Stomach (tissue), 9 donors: Measurements from ENCODE around the gene SALL2. TPM values are rescaled to one million over a fixed set of nuclear protein-coding genes. Genes with fewer than 3 reads are reported as not detected.
A peak's percentile ranks its signal among the peaks of the same experiment; 100 is the strongest.

Experiments used
- DNase-seq, 2 donors: peaks; one replicate each; pipeline versions ENCODE4 v3.0.0 to v3.0.0-alpha.2; 2013 to 2019
- H3K27ac ChIP-seq, 5 donors: fragments of 200-600 bp in 4 of 5; sonication (generic) in 4 of 5; one replicate each; pipeline ENCODE4 v1.5.1; 2013 to 2019; ENCODE audit warnings: mild to moderate bottlenecking in 1 of 5, moderate library complexity in 1 of 5
- H3K27me3 ChIP-seq, 3 donors: fragments of 200-600 bp; sonication (generic); one replicate each; pipeline ENCODE4 v1.5.1; 2017 to 2019; ENCODE audit warnings: mixed run types in 1 of 3
- H3K36me3 ChIP-seq, 4 donors: fragments of 200-600 bp; sonication (generic); 1 replicate in 3 of 4; 2 replicates in 1 of 4; pipeline ENCODE4 v1.5.1; 2016 to 2019
- H3K4me1 ChIP-seq, 4 donors: fragments of 200-600 bp; sonication (generic); one replicate each; pipeline ENCODE4 v1.5.1; 2016 to 2019
- H3K4me3 ChIP-seq, 4 donors: fragments of 200-600 bp; sonication (generic) in 3 of 4; one replicate each; pipeline ENCODE4 v1.5.1; 2016 to 2019; ENCODE audit warnings: mild to moderate bottlenecking in 1 of 4
- H3K9me3 ChIP-seq, 4 donors: fragments of 200-600 bp; sonication (generic); one replicate each; pipeline ENCODE4 v1.5.1; 2016 to 2019
- CTCF ChIP-seq, 7 experiments: fragments of 450-650 bp in 4 of 7; fragments of 200-600 bp in 3 of 7; sonication (generic) in 3 of 7; IDR thresholded peaks; one replicate each; pipeline ENCODE4 v1.5.1; 2016 to 2019; ENCODE audit warnings: antibody characterized with exemption in 7 of 7, control low read depth in 2 of 7, mild to moderate bottlenecking in 1 of 7
- EP300 ChIP-seq: sonication (generic); formaldehyde crosslinking; IDR thresholded peaks from one replicate; pipeline ENCODE4 v1.6.1; 2017; ENCODE audit warnings: antibody characterized with exemption
- POLR2A ChIP-seq, 4 donors: fragments of 450-650 bp; IDR thresholded peaks; one replicate each; pipeline ENCODE4 v1.6.1; 2016; ENCODE audit warnings: antibody characterized with exemption in 4 of 4, control low read depth in 2 of 4, mild to moderate bottlenecking in 1 of 4, moderate library complexity in 1 of 4
- POLR2AphosphoS5 ChIP-seq, 3 donors: sonication (generic); formaldehyde crosslinking; IDR thresholded peaks; one replicate each; pipeline ENCODE4 v1.6.1; 2016; ENCODE audit warnings: antibody characterized with exemption in 3 of 3
- WGBS, 5 donors: extraction: QIAGEN DNeasy Blood & Tissue Kit in 3 of 5; methylation state at CpG; one replicate each; pipeline versions ENCODE4 v1.1.5 to v1.1.7; 2013 to 2018; 5-methylcytosine and 5-hydroxymethylcytosine counted together
- intact Hi-C: fragments of 100-400 bp; cut with DNase I; formaldehyde crosslinking; loops from one replicate; pipeline ENCODE4 v1.15.1; 2023; ENCODE audit warnings: low total_unique reads
- polyA plus RNA-seq, 3 donors: library from polyadenylated mRNA; stranded (reverse); fragments of 200-250 nt; gene quantifications; one replicate each; pipeline ENCODE4 v1.2.3, GENCODE V29; 2013
- total RNA-seq, 5 donors: library from RNA; depleted of rRNA; stranded (reverse); fragments of >200 nt; gene quantifications; one replicate each; pipeline versions ENCODE4 v1.1.0 to v1.2.3, GENCODE V29; 2014 to 2016
- donor health status: healthy with polysubstance abuse.
- donor health status: Bipolar disorder and iron deficiency.
- donor health status: healthy.

Gene SALL2
- total and polyA plus RNA-seq, 8 donors: 2.5 to 15.2 (median 3.2) TPM; not detected in 2

DNA sequence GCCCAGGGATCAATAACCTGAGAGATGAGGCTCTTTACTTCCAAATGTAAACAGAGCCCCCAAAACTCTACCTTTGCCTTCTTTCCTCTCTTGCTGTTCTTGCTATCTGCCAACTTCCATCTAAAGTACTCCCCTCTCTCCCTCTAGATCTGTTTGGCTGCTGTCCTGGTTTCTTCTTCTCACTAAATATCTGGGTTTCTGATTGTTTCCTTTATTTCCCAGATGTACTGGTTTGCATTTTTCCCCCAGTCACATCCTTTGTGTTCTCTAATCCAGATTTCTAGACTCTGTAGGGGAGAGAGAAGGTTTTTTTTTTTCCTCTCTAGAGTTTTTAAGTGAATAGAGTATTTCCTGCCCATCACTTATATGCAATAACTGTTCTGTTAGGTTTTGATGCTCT, 7.1 kb upstream of the SALL2 start:
- Histone ChIP-seq H3K4me3 (no peak overlapping the region), H3K27me3 (peaks cover 0 to 47% (median 23%) of the 10 kb centered on the region in 3 donors), H3K27ac (no peak overlapping the region), H3K36me3 (no peaks in the 10 kb centered on the region), H3K9me3 (no peaks in the 10 kb centered on the region), H3K4me1 (peaks cover 8 to 12% (median 11%) of the 10 kb centered on the region in 4 donors)
- TF ChIP-seq POLR2A (IDR thresholded peaks at IDR 0.05): no peak
- TF ChIP-seq EP300: no peak
- TF ChIP-seq POLR2AphosphoS5 (IDR thresholded peaks at IDR 0.05): no peak
- no peak for TF ChIP-seq CTCF (IDR thresholded peaks at IDR 0.05)
- DNase-seq: no peak
- intact Hi-C loops: no loop called here

GRCh38 chr14:21529515-21529914, 3.4 kb upstream of the SALL2 start:
- H3K4me1 ChIP-seq: peaks cover 0 to 26% (median 20%) of the 10 kb centered on the region in 4 donors
- no peaks in the 10 kb centered on the region for H3K9me3 ChIP-seq
- intact Hi-C loops: no loop called here
- H3K4me3 ChIP-seq: no peak overlapping the region
- peaks cover 0 to 10% (median 4%) of the 10 kb centered on the region in 3 donors for H3K27me3 ChIP-seq
- peaks cover 0 to under 1% (median 0%) of the 10 kb centered on the region in 4 donors for H3K36me3 ChIP-seq
- 89 to 95% (median 92%) methylated on average over 1 of the region's 1 CpG for WGBS, 5 donors
- no peak for TF ChIP-seq POLR2A (IDR thresholded peaks at IDR 0.05)
- TF ChIP-seq POLR2AphosphoS5 (IDR thresholded peaks at IDR 0.05): no peak
- no peak for TF ChIP-seq EP300
- TF ChIP-seq CTCF (IDR thresholded peaks at IDR 0.05): no peak
- H3K27ac ChIP-seq: no peak overlapping the region
- DNase-seq: no peak

GRCh38 chr14:21528381-21529348, 2.5 kb upstream of the SALL2 start:
- H3K27ac ChIP-seq: no peak overlapping the region
- H3K36me3 ChIP-seq: peaks cover 0 to 9% (median 0%) of the 10 kb centered on the region in 4 donors
- peak in 1 of 2 donors; percentile 30 for DNase-seq
- H3K4me1 ChIP-seq: peaks cover 0 to 26% (median 21%) of the 10 kb centered on the region in 4 donors
- TF ChIP-seq EP300 (no peak), POLR2A (IDR thresholded peaks at IDR 0.05) (no peak), CTCF (IDR thresholded peaks at IDR 0.05) (no peak)
- H3K27me3 ChIP-seq: peaks cover 0 to 7% (median 0%) of the 10 kb centered on the region in 3 donors
- 52 to 61% (median 57%) methylated on average over 4 of the region's 4 CpGs for WGBS, 5 donors
- no peak overlapping the region for H3K4me3 ChIP-seq
- H3K9me3 ChIP-seq: no peaks in the 10 kb centered on the region
- intact Hi-C loops: no loop called here

GRCh38 chr14:21527318-21527679, 1.2 kb upstream of the SALL2 start:
- DNase-seq: no peak
- Histone ChIP-seq H3K9me3 (no peaks in the 10 kb centered on the region), H3K4me1 (peaks cover 0 to 26% (median 21%) of the 10 kb centered on the region in 4 donors), H3K36me3 (peaks cover 0 to 23% (median 0%) of the 10 kb centered on the region in 4 donors), H3K27ac (no peak overlapping the region), H3K4me3 (peak overlapping the region in 2 of 4 donors; percentile 67 to 82), H3K27me3 (no peaks in the 10 kb centered on the region)
- 49 to 68% (median 58%) methylated on average over 1 of the region's 1 CpG for WGBS, 5 donors
- TF ChIP-seq CTCF (IDR thresholded peaks at IDR 0.05) (no peak), EP300 (no peak), POLR2A (IDR thresholded peaks at IDR 0.05) (no peak), POLR2AphosphoS5 (IDR thresholded peaks at IDR 0.05) (no peak)
- intact Hi-C loops: no loop called here
